ENCODE data around the gene GINS3. TPM values are rescaled to one million over a fixed set of nuclear protein-coding genes. Genes with fewer than 3 reads are reported as not detected.

Gene GINS3
- 10.7 TPM for polyA plus RNA-seq (2013, experiment 1 of 2; ENCODE audit: insufficient read length)
- polyA plus RNA-seq (2013, experiment 2 of 2; ENCODE audit: insufficient read length) = 1.7 TPM

- peak; percentile 94 for DNase-seq
Observed at GRCh38 chr16:58392215-58393137, at the start of gene GINS3. GINS3 (plus strand) TSS chr16:58392471; CDS start chr16:58392602, 131 bp downstream.

GRCh38 chr16:58343562-58343961, 48.7 kb upstream of the GINS3 start:
- DNase-seq = no peak

- no peak for DNase-seq
Observed at GRCh38 chr16:58345574-58346354, 46.5 kb upstream of the GINS3 start.

GRCh38 chr16:58346831-58347371, 45.4 kb upstream of the GINS3 start:
- no peak for DNase-seq

GRCh38 chr16:58348986-58349385, 43.3 kb upstream of the GINS3 start:
- DNase-seq = no peak

GRCh38 chr16:58352690-58353089, 39.6 kb upstream of the GINS3 start:
- DNase-seq = no peak

GRCh38 chr16:58360041-58360634, 32.1 kb upstream of the GINS3 start:
- no peak for DNase-seq

GRCh38 chr16:58361726-58362125, 30.5 kb upstream of the GINS3 start:
- no peak for DNase-seq

- DNase-seq = no peak
Observed at GRCh38 chr16:58363746-58364393, 28.4 kb upstream of the GINS3 start.

- DNase-seq = no peak
Observed at GRCh38 chr16:58365623-58366022, 26.6 kb upstream of the GINS3 start.

- DNase-seq = peak; percentile 31
Observed at GRCh38 chr16:58366247-58367031, 25.8 kb upstream of the GINS3 start.

GRCh38 chr16:58367252-58367651, 25.0 kb upstream of the GINS3 start:
- no peak for DNase-seq

GRCh38 chr16:58371841-58372240, 20.4 kb upstream of the GINS3 start:
- DNase-seq = no peak

GRCh38 chr16:58375386-58375785, 16.9 kb upstream of the GINS3 start:
- no peak for DNase-seq

- peak; percentile 15 for DNase-seq
Observed at GRCh38 chr16:58377932-58378331, 14.3 kb upstream of the GINS3 start.

- DNase-seq = no peak
Observed at GRCh38 chr16:58378401-58378800, 13.9 kb upstream of the GINS3 start.

- no peak for DNase-seq
Observed at GRCh38 chr16:58379736-58380135, 12.5 kb upstream of the GINS3 start.

- no peak for DNase-seq
Observed at GRCh38 chr16:58381661-58382060, 10.6 kb upstream of the GINS3 start.

GRCh38 chr16:58384437-58385055, 7.7 kb upstream of the GINS3 start:
- DNase-seq = no peak

- no peak for DNase-seq
Observed at GRCh38 chr16:58385218-58385773, 7.0 kb upstream of the GINS3 start.
